Osteocyte (in vitro differentiated cells): ENCODE data around the gene ELAVL3. TPM values are rescaled to one million over a fixed set of nuclear protein-coding genes. Genes with fewer than 3 reads are reported as not detected.
"Not testable (repeated sequence)": the region's sequence is repeated elsewhere in the genome, so short reads cannot be mapped to it uniquely, and the experiment has no call there.

Experiments
- DNase-seq: peaks from one replicate; pipeline ENCODE4 v3.0.0; 2021; ENCODE audit warnings: mixed read lengths; ENCODE audit not compliant: unreplicated experiment; ENCODE audit errors: extremely low spot score
- H3K27ac Mint-ChIP-seq: one replicate; pipeline ENCODE4 v1.8.0; 2021; ENCODE audit warnings: mild to moderate bottlenecking, mixed read lengths; ENCODE audit not compliant: unreplicated experiment
- H3K27me3 Mint-ChIP-seq: one replicate; pipeline ENCODE4 v1.8.0; 2021; ENCODE audit warnings: mixed read lengths; ENCODE audit not compliant: unreplicated experiment
- H3K36me3 Mint-ChIP-seq: one replicate; pipeline ENCODE4 v1.8.0; 2021; ENCODE audit warnings: mixed read lengths; ENCODE audit not compliant: unreplicated experiment
- H3K4me1 Mint-ChIP-seq: one replicate; pipeline ENCODE4 v1.8.0; 2021; ENCODE audit warnings: mixed read lengths; ENCODE audit not compliant: unreplicated experiment
- H3K4me3 Mint-ChIP-seq: one replicate; pipeline ENCODE4 v1.8.0; 2021; ENCODE audit warnings: mild to moderate bottlenecking, moderate library complexity, mixed read lengths; ENCODE audit not compliant: unreplicated experiment
- H3K9me3 Mint-ChIP-seq: one replicate; pipeline ENCODE4 v1.8.0; 2021; ENCODE audit warnings: mixed read lengths; ENCODE audit not compliant: unreplicated experiment
- CTCF ChIP-seq: fragments of 200-600 bp; sonication (generic); IDR thresholded peaks from 2 replicates; pipeline ENCODE4 v1.5.0; 2021; ENCODE audit warnings: antibody characterized with exemption, mild to moderate bottlenecking, moderate library complexity
- total RNA-seq: library from RNA; stranded (reverse); gene quantifications from 2 replicates; pipeline ENCODE4 v1.2.1, GENCODE V29; 2021

Gene ELAVL3
- total RNA-seq, 1 donor from 2014 or later, result not detected

GRCh38 chr19:11457115-11457514 lies 23.7 kb downstream of the ELAVL3 start:
- Mint-ChIP-seq H3K27ac (no peak overlapping the region), H3K4me1 (peaks cover 3% of the 10 kb centered on the region), H3K27me3 (no peaks in the 10 kb centered on the region), H3K9me3 (no peaks in the 10 kb centered on the region), H3K4me3 (no peak overlapping the region), H3K36me3 (no peaks in the 10 kb centered on the region)
- no peak for DNase-seq
- no peak for TF ChIP-seq CTCF

GRCh38 chr19:11456659-11457058 lies 24.2 kb downstream of the ELAVL3 start:
- no peaks in the 10 kb centered on the region for H3K9me3 Mint-ChIP-seq
- no peaks in the 10 kb centered on the region for H3K36me3 Mint-ChIP-seq
- TF ChIP-seq CTCF, result no peak
- no peak overlapping the region for H3K27ac Mint-ChIP-seq
- peaks cover 3% of the 10 kb centered on the region for H3K4me1 Mint-ChIP-seq
- no peak overlapping the region for H3K4me3 Mint-ChIP-seq
- H3K27me3 Mint-ChIP-seq, result no peaks in the 10 kb centered on the region
- no peak for DNase-seq

- not testable (repeated sequence) for H3K9me3 Mint-ChIP-seq, H3K36me3 Mint-ChIP-seq, H3K4me1 Mint-ChIP-seq, H3K27me3 Mint-ChIP-seq, H3K4me3 Mint-ChIP-seq, DNase-seq, H3K27ac Mint-ChIP-seq
Measured at GRCh38 chr19:11455233-11455554, 25.7 kb downstream of the ELAVL3 start.

GRCh38 chr19:11453468-11454341 lies 27.1 kb downstream of the ELAVL3 start:
- DNase-seq, result no peak
- Mint-ChIP-seq H3K36me3 (peaks cover 4% of the 10 kb centered on the region), H3K27me3 (no peaks in the 10 kb centered on the region), H3K4me3 (no peak overlapping the region), H3K9me3 (no peaks in the 10 kb centered on the region), H3K4me1 (peaks cover 3% of the 10 kb centered on the region), H3K27ac (no peak overlapping the region)
- peak; percentile 26 for TF ChIP-seq CTCF

- H3K27me3 Mint-ChIP-seq, result no peaks in the 10 kb centered on the region
- no peak overlapping the region for H3K27ac Mint-ChIP-seq
- H3K4me3 Mint-ChIP-seq, result no peak overlapping the region
- peaks cover 3% of the 10 kb centered on the region for H3K4me1 Mint-ChIP-seq
- no peak for TF ChIP-seq CTCF
- no peaks in the 10 kb centered on the region for H3K9me3 Mint-ChIP-seq
- peaks cover 4% of the 10 kb centered on the region for H3K36me3 Mint-ChIP-seq
- no peak for DNase-seq
Measured at GRCh38 chr19:11452620-11453310, 28.1 kb downstream of the ELAVL3 start.
